SK-N-SH (cell line): ENCODE measurements around the gene RBM38. TPM values are rescaled to one million over a fixed set of nuclear protein-coding genes. Genes with fewer than 3 reads are reported as not detected.

Source experiments
- CTCF ChIA-PET: fragments of 300-600, 350-600 bp; formaldehyde crosslinking; extraction: SDS; loops from one replicate; lab custom pipeline; 2021; lab: Yijun Ruan, JAX
- POLR2A ChIA-PET: fragments of 350-600 bp; sonication (Branson Sonifier 250); formaldehyde crosslinking; extraction: SDS; loops from one replicate; lab custom pipeline; 2020; ENCODE audit warnings: antibody characterized with exemption, inconsistent platforms; lab: Yijun Ruan, JAX
- DNase-seq: peaks from one replicate; pipeline ENCODE4 v3.0.0; 2012
- H2AFZ ChIP-seq: fragments of 200-600 bp; sonication (generic); 2 replicates; pipeline ENCODE4 v1.8.1; 2016; ENCODE audit warnings: antibody characterized with exemption, mild to moderate bottlenecking, low read depth
- H3F3A ChIP-seq: fragments of 200-600 bp; sonication (generic); replicated peaks from 2 replicates; pipeline ENCODE3; 2016; ENCODE audit warnings: antibody characterized with exemption, mild to moderate bottlenecking; ENCODE audit not compliant: insufficient read depth
- H3K27ac ChIP-seq, 2 experiments: fragments of 200-500 bp in 1 of 2; fragments of 200-600 bp in 1 of 2; sonication (Bioruptor generic) in 1 of 2; sonication (generic), shearing (Covaris generic) in 1 of 2; 2 replicates each; pipeline versions ENCODE4 v1.5.1 to v1.6.1; 2014 to 2016; ENCODE audit warnings: low read depth in 2 of 2, inconsistent platforms in 1 of 2, low read length in 1 of 2, mild to moderate bottlenecking in 1 of 2, mixed read lengths in 1 of 2
- H3K27me3 ChIP-seq: fragments of 200-600 bp; sonication (generic), shearing (Covaris generic); 2 replicates; pipeline ENCODE4 v1.6.1; 2016; ENCODE audit warnings: mixed run types; ENCODE audit not compliant: insufficient read depth
- H3K36me3 ChIP-seq, 2 experiments: fragments of 200-500 bp in 1 of 2; fragments of 200-600 bp in 1 of 2; sonication (Bioruptor generic) in 1 of 2; sonication (generic) in 1 of 2; replicated peaks in 1 of 2; 2 replicates each; pipeline versions ENCODE3 to v1.5.1; 2014 to 2016; ENCODE audit warnings: low read length in 1 of 2, mild to moderate bottlenecking in 1 of 2; ENCODE audit not compliant: insufficient read depth in 2 of 2, control insufficient read depth in 1 of 2
- H3K4me1 ChIP-seq, 2 experiments: fragments of 200-500 bp in 1 of 2; fragments of 200-600 bp in 1 of 2; sonication (Bioruptor generic) in 1 of 2; sonication (generic), shearing (Covaris generic) in 1 of 2; 2 replicates each; pipeline versions ENCODE4 v1.5.1 to v1.6.1; 2014 to 2016; ENCODE audit warnings: low read depth in 1 of 2, low read length in 1 of 2, mixed run types in 1 of 2; ENCODE audit not compliant: insufficient read depth in 2 of 2, control insufficient read depth in 1 of 2
- H3K4me2 ChIP-seq: fragments of 200-600 bp; sonication (generic), shearing (Covaris generic); 2 replicates; pipeline ENCODE4 v1.6.1; 2017; ENCODE audit warnings: mixed run types
- H3K4me3 ChIP-seq, 2 experiments: fragments of 200-500 bp in 1 of 2; fragments of 200-600 bp in 1 of 2; sonication (Bioruptor generic) in 1 of 2; sonication (generic), shearing (Covaris generic) in 1 of 2; 2 replicates each; pipeline versions ENCODE4 v1.5.1 to v1.8.1; 2014 to 2016; ENCODE audit warnings: low read depth in 2 of 2, inconsistent platforms in 1 of 2, low read length in 1 of 2, mild to moderate bottlenecking in 1 of 2, mixed read lengths in 1 of 2, moderate library complexity in 1 of 2
- H3K79me2 ChIP-seq: fragments of 200-600 bp; sonication (generic); 2 replicates; pipeline ENCODE4 v1.8.1; 2017; ENCODE audit warnings: mild to moderate bottlenecking; ENCODE audit not compliant: insufficient read depth
- H3K9ac ChIP-seq: fragments of 200-600 bp; sonication (generic); 2 replicates; pipeline ENCODE4 v1.6.1; 2017; ENCODE audit warnings: mixed run types
- H3K9me2 ChIP-seq: fragments of 200-600 bp; sonication (generic); 2 replicates; pipeline ENCODE4 v1.6.1; 2017; ENCODE audit warnings: mixed run types
- H3K9me3 ChIP-seq: fragments of 200-600 bp; sonication (generic); 2 replicates; pipeline ENCODE4 v1.6.1; 2017; ENCODE audit warnings: mixed run types, mild to moderate bottlenecking, moderate library complexity
- H4K20me1 ChIP-seq: fragments of 200-600 bp; sonication (generic); 2 replicates; pipeline ENCODE4 v1.6.1; 2017; ENCODE audit warnings: mild to moderate bottlenecking, mixed run types; ENCODE audit not compliant: insufficient read depth
- EZH2phosphoT487 ChIP-seq: fragments of 200-600 bp; sonication (generic); IDR thresholded peaks from 2 replicates; pipeline ENCODE4 v1.6.1; 2017; ENCODE audit warnings: low read depth, mixed run types, mild to moderate bottlenecking, antibody characterized with exemption, moderate library complexity, borderline replicate concordance
- FOSL2 ChIP-seq: IDR thresholded peaks from 2 replicates; pipeline ENCODE4 v1.4.0; 2012; ENCODE audit warnings: low read depth, mild to moderate bottlenecking, moderate library complexity, borderline replicate concordance
- FOXJ3 ChIP-seq: sonication (generic); formaldehyde crosslinking; IDR thresholded peaks from 2 replicates; pipeline ENCODE4 v1.5.1; 2020; ENCODE audit warnings: mild to moderate bottlenecking, missing genetic modification reagents
- FOXM1 ChIP-seq: IDR thresholded peaks from 2 replicates; pipeline ENCODE4 v1.4.0; 2012; ENCODE audit warnings: low read depth, mild to moderate bottlenecking
- GABPA ChIP-seq: IDR thresholded peaks from 2 replicates; pipeline ENCODE4 v1.4.0; 2012; ENCODE audit warnings: low read depth, mild to moderate bottlenecking
- GATA2 ChIP-seq: sonication (generic); formaldehyde crosslinking; IDR thresholded peaks from 2 replicates; pipeline ENCODE4 v1.5.0; 2020; ENCODE audit warnings: mild to moderate bottlenecking, missing genetic modification reagents
- MEF2A ChIP-seq: IDR thresholded peaks from 2 replicates; pipeline ENCODE4 v1.4.0; 2012; ENCODE audit warnings: low read depth, borderline replicate concordance
- NFIC ChIP-seq: IDR thresholded peaks from 2 replicates; pipeline ENCODE4 v1.4.0; 2012; ENCODE audit warnings: borderline replicate concordance
- NRF1 ChIP-seq: IDR thresholded peaks from 2 replicates; pipeline ENCODE4 v1.6.1; 2012; ENCODE audit warnings: low read depth, mild to moderate bottlenecking, low read length
- POLR2AphosphoS5 ChIP-seq: IDR thresholded peaks from 2 replicates; pipeline ENCODE4 v1.6.1; 2012; ENCODE audit warnings: low read depth, low read length
- RAD21 ChIP-seq: IDR thresholded peaks from 2 replicates; pipeline ENCODE4 v1.6.1; 2012; ENCODE audit warnings: mild to moderate bottlenecking, low read length
- RFX5 ChIP-seq: IDR thresholded peaks from 2 replicates; pipeline ENCODE4 v1.6.1; 2012; ENCODE audit warnings: mild to moderate bottlenecking, improper control_type of control experiment, low read length
- TAF1 ChIP-seq: IDR thresholded peaks from 2 replicates; pipeline ENCODE4 v1.6.1; 2012; ENCODE audit warnings: low read depth, mild to moderate bottlenecking, low read length, moderate library complexity, borderline replicate concordance
- TCF12 ChIP-seq: IDR thresholded peaks from 2 replicates; pipeline ENCODE4 v1.4.0; 2012
- TEAD4 ChIP-seq: IDR thresholded peaks from 2 replicates; pipeline ENCODE4 v1.4.0; 2012; ENCODE audit warnings: mild to moderate bottlenecking, borderline replicate concordance; ENCODE audit not compliant: insufficient read depth
- WGBS: methylation state at CpG from one replicate; pipeline ENCODE4 v1.1.6; 2017; ENCODE audit warnings: low lambda C conversion rate; 5-methylcytosine and 5-hydroxymethylcytosine counted together
- polyA plus RNA-seq, 3 experiments: library from polyadenylated mRNA; depleted of rRNA; stranded (reverse); fragments of >200 nt; gene quantifications; 2 replicates each; pipeline ENCODE4 v1.2.3, GENCODE V29; 2012
- TF ChIP-seq, protein P1 (sequence below): IDR thresholded peaks from 2 replicates; pipeline ENCODE4 v1.4.0; 2012; ENCODE audit warnings: low read depth
- TF ChIP-seq, protein P2 (sequence below): IDR thresholded peaks from 2 replicates; pipeline ENCODE4 v1.4.0; 2012; ENCODE audit warnings: low read depth, borderline replicate concordance
- TF ChIP-seq, protein P3 (sequence below): fragments of 150-350 bp; IDR thresholded peaks from 2 replicates; pipeline ENCODE4 v1.6.1; 2016; ENCODE audit warnings: mild to moderate bottlenecking, low read depth, low read length
- TF ChIP-seq, protein P4 (sequence below): IDR thresholded peaks from 2 replicates; pipeline ENCODE4 v1.4.0; 2012; ENCODE audit warnings: low read depth, borderline replicate concordance

The RBM38 gene
- polyA plus RNA-seq, 1 of the 3 experiments (the other 2 are of a cell fraction), result 11.5 TPM

DNA sequence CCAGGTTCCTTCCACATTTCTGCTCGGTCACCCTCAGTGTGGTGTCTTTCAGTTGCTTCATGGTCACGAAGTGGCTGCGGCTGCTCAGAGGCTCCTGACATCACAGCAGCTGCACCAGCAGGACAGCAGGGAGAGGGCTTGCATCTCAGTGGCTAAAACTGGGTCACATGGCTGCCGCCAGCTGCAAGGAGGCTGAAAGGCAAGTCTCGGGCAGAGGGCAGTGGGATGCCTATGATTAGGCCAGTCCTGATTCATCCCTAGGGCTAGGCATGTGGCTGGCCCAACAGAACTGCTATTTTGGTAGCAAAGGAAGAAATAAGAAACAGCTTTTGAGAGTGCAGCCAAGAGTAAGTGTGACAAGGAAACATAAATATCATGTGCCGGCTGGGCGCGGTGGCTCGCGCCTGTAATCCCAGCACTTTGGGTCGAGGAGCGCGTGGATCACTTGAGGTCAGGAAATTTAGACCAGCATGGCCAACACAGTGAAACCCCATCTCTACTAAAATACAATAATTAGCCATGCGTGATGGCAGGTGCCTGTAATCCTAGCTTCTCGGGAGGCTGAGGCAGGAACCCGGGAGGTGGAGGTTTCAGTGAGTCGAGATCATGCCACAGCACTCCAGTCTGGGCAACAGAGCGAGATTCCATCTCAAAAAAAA is 46.6 kb downstream of the RBM38 start:
- Histone ChIP-seq H3K27me3 (no peaks in the 10 kb centered on the region), H3F3A (no peaks in the 10 kb centered on the region), H3K79me2 (no peaks in the 10 kb centered on the region), H3K4me2 (no peak overlapping the region), H2AFZ (no peak overlapping the region), H3K9me2 (no peaks in the 10 kb centered on the region), H3K9me3 (no peaks in the 10 kb centered on the region), H3K36me3 (no peaks in the 10 kb centered on the region), H3K4me1 (peaks cover 0 to 27% of the 10 kb centered on the region in 2 experiments; a peak in 1 of 4 replicates), H4K20me1 (no peaks in the 10 kb centered on the region), H3K9ac (no peak overlapping the region), H3K27ac (no peak overlapping the region), H3K4me3 (no peak overlapping the region)
- 81% methylated on average over 15 of the region's 18 CpGs for WGBS
- DNase-seq, result no peak
- TF ChIP-seq, protein P1, sequence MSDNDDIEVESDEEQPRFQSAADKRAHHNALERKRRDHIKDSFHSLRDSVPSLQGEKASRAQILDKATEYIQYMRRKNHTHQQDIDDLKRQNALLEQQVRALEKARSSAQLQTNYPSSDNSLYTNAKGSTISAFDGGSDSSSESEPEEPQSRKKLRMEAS, result no peak
- no peak for TF ChIP-seq TAF1
- TF ChIP-seq TCF12, result no peak
- ChIA-PET CTCF (interaction anchor here (1.8 kb wide), 1 partner anchor 56 kb away, joined by 6 read pairs; no protein-coding TSS in a partner anchor), POLR2A (no interaction called here)

DNA sequence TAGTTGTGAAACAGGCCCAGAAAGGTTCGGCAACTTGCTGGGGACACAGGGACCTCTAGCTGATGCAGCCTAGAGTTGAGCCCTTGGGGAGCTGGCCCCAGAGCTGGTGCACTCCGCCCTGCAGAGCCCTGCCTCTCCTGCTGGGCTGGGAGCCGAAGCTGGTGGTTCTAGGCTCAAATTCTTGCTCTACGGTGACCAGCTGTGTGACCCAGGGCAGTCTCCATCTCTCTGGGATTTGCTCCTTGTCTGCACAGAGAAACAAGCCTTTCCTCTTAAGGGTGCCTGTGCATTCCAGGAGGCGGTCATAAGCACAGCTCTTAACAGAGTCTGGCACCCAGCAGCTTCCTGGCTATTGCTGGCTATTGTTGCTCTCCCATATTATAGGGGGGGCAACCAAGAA is 47.4 kb downstream of the RBM38 start:
- ChIA-PET CTCF (interaction anchor here (1.1 to 1.8 kb wide), 3 partner anchors 10 to 57 kb away, joined by 3 to 6 read pairs (median 5); no protein-coding TSS in a partner anchor), POLR2A (no interaction called here)
- Histone ChIP-seq H2AFZ (no peak overlapping the region), H3K4me1 (peaks cover 0 to 33% of the 10 kb centered on the region in 2 experiments; a peak in 1 of 4 replicates), H3K4me2 (no peak overlapping the region), H3F3A (no peaks in the 10 kb centered on the region), H3K9me2 (no peaks in the 10 kb centered on the region), H3K9ac (no peak overlapping the region), H3K79me2 (no peaks in the 10 kb centered on the region), H3K4me3 (no peak overlapping the region), H3K9me3 (no peaks in the 10 kb centered on the region), H4K20me1 (no peaks in the 10 kb centered on the region), H3K27ac (no peak overlapping the region; a peak in 1 of 4 replicates), H3K27me3 (no peaks in the 10 kb centered on the region), H3K36me3 (no peaks in the 10 kb centered on the region)
- DNase-seq, result no peak
- WGBS, result no CpG with 5 or more reads among the region's 5 CpGs
- TF ChIP-seq FOXM1 (no peak), NFIC (no peak), MEF2A (no peak), FOSL2 (no peak), RAD21 (no peak), NRF1 (no peak), TEAD4 (no peak), FOXJ3 (CRISPR knock-in tag) (no peak), GABPA (no peak), RFX5 (no peak), POLR2AphosphoS5 (no peak), TAF1 (no peak), GATA2 (no peak), EZH2phosphoT487 (no peak)
- TF ChIP-seq, protein P2, sequence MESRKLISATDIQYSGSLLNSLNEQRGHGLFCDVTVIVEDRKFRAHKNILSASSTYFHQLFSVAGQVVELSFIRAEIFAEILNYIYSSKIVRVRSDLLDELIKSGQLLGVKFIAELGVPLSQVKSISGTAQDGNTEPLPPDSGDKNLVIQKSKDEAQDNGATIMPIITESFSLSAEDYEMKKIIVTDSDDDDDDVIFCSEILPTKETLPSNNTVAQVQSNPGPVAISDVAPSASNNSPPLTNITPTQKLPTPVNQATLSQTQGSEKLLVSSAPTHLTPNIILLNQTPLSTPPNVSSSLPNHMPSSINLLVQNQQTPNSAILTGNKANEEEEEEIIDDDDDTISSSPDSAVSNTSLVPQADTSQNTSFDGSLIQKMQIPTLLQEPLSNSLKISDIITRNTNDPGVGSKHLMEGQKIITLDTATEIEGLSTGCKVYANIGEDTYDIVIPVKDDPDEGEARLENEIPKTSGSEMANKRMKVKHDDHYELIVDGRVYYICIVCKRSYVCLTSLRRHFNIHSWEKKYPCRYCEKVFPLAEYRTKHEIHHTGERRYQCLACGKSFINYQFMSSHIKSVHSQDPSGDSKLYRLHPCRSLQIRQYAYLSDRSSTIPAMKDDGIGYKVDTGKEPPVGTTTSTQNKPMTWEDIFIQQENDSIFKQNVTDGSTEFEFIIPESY, result no peak
- TF ChIP-seq, protein P3, sequence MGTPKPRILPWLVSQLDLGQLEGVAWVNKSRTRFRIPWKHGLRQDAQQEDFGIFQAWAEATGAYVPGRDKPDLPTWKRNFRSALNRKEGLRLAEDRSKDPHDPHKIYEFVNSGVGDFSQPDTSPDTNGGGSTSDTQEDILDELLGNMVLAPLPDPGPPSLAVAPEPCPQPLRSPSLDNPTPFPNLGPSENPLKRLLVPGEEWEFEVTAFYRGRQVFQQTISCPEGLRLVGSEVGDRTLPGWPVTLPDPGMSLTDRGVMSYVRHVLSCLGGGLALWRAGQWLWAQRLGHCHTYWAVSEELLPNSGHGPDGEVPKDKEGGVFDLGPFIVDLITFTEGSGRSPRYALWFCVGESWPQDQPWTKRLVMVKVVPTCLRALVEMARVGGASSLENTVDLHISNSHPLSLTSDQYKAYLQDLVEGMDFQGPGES, result no peak
- TF ChIP-seq, protein P4, sequence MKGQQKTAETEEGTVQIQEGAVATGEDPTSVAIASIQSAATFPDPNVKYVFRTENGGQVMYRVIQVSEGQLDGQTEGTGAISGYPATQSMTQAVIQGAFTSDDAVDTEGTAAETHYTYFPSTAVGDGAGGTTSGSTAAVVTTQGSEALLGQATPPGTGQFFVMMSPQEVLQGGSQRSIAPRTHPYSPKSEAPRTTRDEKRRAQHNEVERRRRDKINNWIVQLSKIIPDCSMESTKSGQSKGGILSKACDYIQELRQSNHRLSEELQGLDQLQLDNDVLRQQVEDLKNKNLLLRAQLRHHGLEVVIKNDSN, result no peak
